ENCODE measurements around the gene STX3.

The STX3 gene

GRCh38 chr11:59754859-59755700 is at the start of gene STX3:
Gene STX3, plus strand, starts transcription at chr11:59755376. Its CDS starts 230 bp downstream, at chr11:59755606.
- Mint-ChIP-seq H3K36me3 (ENCODE audit: low read depth) (no peaks in the 10 kb centered on the region), H3K4me3 (peak within 1 kb of the TSS; percentile 96), H3K9me3 (no peaks in the 10 kb centered on the region), H3K4me1 (peaks cover 23% of the 10 kb centered on the region), H3K27ac (peak within 1 kb of the TSS; percentile 78), H3K27me3 (peaks cover 5% of the 10 kb centered on the region)
- peak; percentile 71 for DNase-seq
- peak; percentile 83 for ATAC-seq

- peaks cover 5% of the 10 kb centered on the region for H3K27me3 Mint-ChIP-seq
- no peak overlapping the region for H3K27ac Mint-ChIP-seq
- H3K4me1 Mint-ChIP-seq, result no peaks in the 10 kb centered on the region
- H3K9me3 Mint-ChIP-seq, result no peaks in the 10 kb centered on the region
- ATAC-seq (no peak), DNase-seq (no peak)
- H3K36me3 Mint-ChIP-seq (ENCODE audit: low read depth), result no peaks in the 10 kb centered on the region
- no peak overlapping the region for H3K4me3 Mint-ChIP-seq
Measured at GRCh38 chr11:59706518-59707285, 48.5 kb upstream of the STX3 start.

GRCh38 chr11:59707371-59707770 is 47.8 kb upstream of the STX3 start:
- Mint-ChIP-seq H3K27ac (no peak overlapping the region), H3K4me1 (no peaks in the 10 kb centered on the region)

GRCh38 chr11:59708537-59708936 is 46.6 kb upstream of the STX3 start:
- no peaks in the 10 kb centered on the region for H3K36me3 Mint-ChIP-seq (ENCODE audit: low read depth)
- H3K4me3 Mint-ChIP-seq, result no peak overlapping the region
- no peaks in the 10 kb centered on the region for H3K9me3 Mint-ChIP-seq
- DNase-seq, result no peak
- ATAC-seq, result no peak
- H3K4me1 Mint-ChIP-seq, result no peaks in the 10 kb centered on the region
- no peak overlapping the region for H3K27ac Mint-ChIP-seq
- peaks cover 7% of the 10 kb centered on the region for H3K27me3 Mint-ChIP-seq

More at GRCh38 chr11:59707371-59707770, 47.8 kb upstream of the STX3 start:
- Mint-ChIP-seq H3K4me3 (no peak overlapping the region), H3K9me3 (no peaks in the 10 kb centered on the region), H3K27me3 (peaks cover 7% of the 10 kb centered on the region), H3K36me3 (ENCODE audit: low read depth) (no peaks in the 10 kb centered on the region)
- no peak for DNase-seq
- ATAC-seq, result no peak

GRCh38 chr11:59710136-59710847 is 44.9 kb upstream of the STX3 start:
- ATAC-seq (no peak), DNase-seq (no peak)
- peaks cover 11% of the 10 kb centered on the region for H3K27me3 Mint-ChIP-seq

GRCh38 chr11:59713745-59714144 is 41.4 kb upstream of the STX3 start, which contains the start of gene OR10V1:
Gene OR10V1, minus strand, starts transcription at chr11:59713845. Its CDS starts 0 bp downstream, at chr11:59713845.
- Mint-ChIP-seq H3K9me3 (no peaks in the 10 kb centered on the region), H3K27me3 (peaks cover 14% of the 10 kb centered on the region), H3K27ac (no peak within 1 kb of the TSS), H3K4me1 (no peaks in the 10 kb centered on the region), H3K4me3 (no peak within 1 kb of the TSS), H3K36me3 (ENCODE audit: low read depth) (no peaks in the 10 kb centered on the region)
- no peak for DNase-seq
- ATAC-seq, result no peak

More at GRCh38 chr11:59710136-59710847, 44.9 kb upstream of the STX3 start:
- Mint-ChIP-seq H3K4me1 (no peaks in the 10 kb centered on the region), H3K9me3 (no peaks in the 10 kb centered on the region), H3K36me3 (ENCODE audit: low read depth) (no peaks in the 10 kb centered on the region), H3K27ac (no peak overlapping the region), H3K4me3 (no peak overlapping the region)

- no peaks in the 10 kb centered on the region for H3K9me3 Mint-ChIP-seq
- no peak overlapping the region for H3K27ac Mint-ChIP-seq
- H3K4me1 Mint-ChIP-seq, result no peaks in the 10 kb centered on the region
- peaks cover 16% of the 10 kb centered on the region for H3K27me3 Mint-ChIP-seq
- DNase-seq (no peak), ATAC-seq (no peak)
- H3K36me3 Mint-ChIP-seq (ENCODE audit: low read depth), result no peaks in the 10 kb centered on the region
- no peak overlapping the region for H3K4me3 Mint-ChIP-seq
Measured at GRCh38 chr11:59716051-59716450, 39.1 kb upstream of the STX3 start.

GRCh38 chr11:59719556-59719955 is 35.6 kb upstream of the STX3 start:
- DNase-seq (no peak), ATAC-seq (no peak)
- no peaks in the 10 kb centered on the region for H3K36me3 Mint-ChIP-seq (ENCODE audit: low read depth)
- H3K9me3 Mint-ChIP-seq, result no peaks in the 10 kb centered on the region
- H3K4me1 Mint-ChIP-seq, result no peaks in the 10 kb centered on the region
- H3K27ac Mint-ChIP-seq, result no peak overlapping the region
- no peak overlapping the region for H3K4me3 Mint-ChIP-seq
- peaks cover 16% of the 10 kb centered on the region for H3K27me3 Mint-ChIP-seq

- Mint-ChIP-seq H3K4me3 (no peak overlapping the region), H3K4me1 (peaks cover 6% of the 10 kb centered on the region), H3K36me3 (ENCODE audit: low read depth) (no peaks in the 10 kb centered on the region), H3K27ac (no peak overlapping the region), H3K9me3 (no peaks in the 10 kb centered on the region), H3K27me3 (peaks cover 5% of the 10 kb centered on the region)
- ATAC-seq, result no peak
- DNase-seq, result no peak
Measured at GRCh38 chr11:59724066-59724465, 31.1 kb upstream of the STX3 start.

- H3K4me3 Mint-ChIP-seq, result no peak overlapping the region
- ATAC-seq, result no peak
Measured at GRCh38 chr11:59727426-59727825, 27.8 kb upstream of the STX3 start.

GRCh38 chr11:59728154-59728553 is 27.0 kb upstream of the STX3 start:
- Mint-ChIP-seq H3K27me3 (peaks cover 3% of the 10 kb centered on the region), H3K4me1 (peaks cover 6% of the 10 kb centered on the region), H3K27ac (no peak overlapping the region), H3K4me3 (no peak overlapping the region), H3K36me3 (ENCODE audit: low read depth) (no peaks in the 10 kb centered on the region), H3K9me3 (no peaks in the 10 kb centered on the region)
- no peak for ATAC-seq
- no peak for DNase-seq

More at GRCh38 chr11:59727426-59727825, 27.8 kb upstream of the STX3 start:
- Mint-ChIP-seq H3K27ac (no peak overlapping the region), H3K4me1 (peaks cover 6% of the 10 kb centered on the region), H3K27me3 (peaks cover 3% of the 10 kb centered on the region), H3K36me3 (ENCODE audit: low read depth) (no peaks in the 10 kb centered on the region), H3K9me3 (no peaks in the 10 kb centered on the region)
- DNase-seq, result no peak

- H3K4me1 Mint-ChIP-seq, result peaks cover 6% of the 10 kb centered on the region
- H3K9me3 Mint-ChIP-seq, result no peaks in the 10 kb centered on the region
- no peaks in the 10 kb centered on the region for H3K36me3 Mint-ChIP-seq (ENCODE audit: low read depth)
- peak; percentile 68 for ATAC-seq
- H3K27me3 Mint-ChIP-seq, result no peaks in the 10 kb centered on the region
- DNase-seq, result no peak
- no peak overlapping the region for H3K4me3 Mint-ChIP-seq
- H3K27ac Mint-ChIP-seq, result no peak overlapping the region
Measured at GRCh38 chr11:59728913-59729312, 26.3 kb upstream of the STX3 start.

GRCh38 chr11:59729834-59730233 is 25.3 kb upstream of the STX3 start:
- Mint-ChIP-seq H3K4me1 (peaks cover 6% of the 10 kb centered on the region), H3K9me3 (no peaks in the 10 kb centered on the region), H3K36me3 (ENCODE audit: low read depth) (no peaks in the 10 kb centered on the region), H3K4me3 (no peak overlapping the region), H3K27ac (no peak overlapping the region), H3K27me3 (no peaks in the 10 kb centered on the region)
- ATAC-seq, result no peak
- no peak for DNase-seq

- no peak overlapping the region for H3K27ac Mint-ChIP-seq
- no peaks in the 10 kb centered on the region for H3K9me3 Mint-ChIP-seq
- no peaks in the 10 kb centered on the region for H3K36me3 Mint-ChIP-seq (ENCODE audit: low read depth)
- ATAC-seq (no peak), DNase-seq (no peak)
- peaks cover 6% of the 10 kb centered on the region for H3K4me1 Mint-ChIP-seq
- H3K27me3 Mint-ChIP-seq, result peaks cover 2% of the 10 kb centered on the region
- H3K4me3 Mint-ChIP-seq, result no peak overlapping the region
Measured at GRCh38 chr11:59730896-59731565, 24.1 kb upstream of the STX3 start.

Measured in activated naive CD8-positive, alpha-beta T cell treated with anti-CD3 and anti-CD28 coated beads, Interleukin-2, amount 50 U/mL, for 24 hours (primary cell).